H9 (cell line): Measurements from ENCODE around the gene SPINT1. TPM values are rescaled to one million over a fixed set of nuclear protein-coding genes. Genes with fewer than 3 reads are reported as not detected.

Experiments used
- DNase-seq: peaks from one replicate; pipeline ENCODE4 v3.0.0-alpha.2; 2017
- H2AFZ ChIP-seq: one replicate; pipeline ENCODE4 v1.6.1; 2013; ENCODE audit warnings: mild to moderate bottlenecking, low read length, control low read depth, moderate library complexity
- H2AK5ac ChIP-seq: 2 replicates; pipeline ENCODE4 v1.6.1; 2013; ENCODE audit warnings: low read length, control low read depth, mixed read lengths; ENCODE audit not compliant: insufficient read length
- H2BK120ac ChIP-seq: one replicate; pipeline ENCODE4 v1.6.1; 2013; ENCODE audit warnings: low read depth, mild to moderate bottlenecking, low read length, control low read depth, inconsistent platforms; ENCODE audit not compliant: poor library complexity, severe bottlenecking
- H2BK12ac ChIP-seq: 2 replicates; pipeline ENCODE4 v1.6.1; 2013; ENCODE audit warnings: low read length, control low read depth, mixed read lengths, low read depth; ENCODE audit not compliant: insufficient read length
- H2BK15ac ChIP-seq: 2 replicates; pipeline ENCODE4 v1.6.1; 2013; ENCODE audit warnings: low read depth, low read length, control low read depth
- H2BK20ac ChIP-seq: one replicate; pipeline ENCODE4 v1.6.1; 2013; ENCODE audit warnings: low read depth, mild to moderate bottlenecking, low read length, control low read depth, inconsistent platforms; ENCODE audit not compliant: poor library complexity, severe bottlenecking
- H2BK5ac ChIP-seq: 2 replicates; pipeline ENCODE4 v1.6.1; 2013; ENCODE audit warnings: low read length, control low read depth, mixed read lengths; ENCODE audit not compliant: insufficient read length
- H3K14ac ChIP-seq: 2 replicates; pipeline ENCODE4 v1.6.1; 2013; ENCODE audit warnings: low read length, control low read depth; ENCODE audit not compliant: insufficient read depth
- H3K18ac ChIP-seq: 2 replicates; pipeline ENCODE4 v1.6.1; 2013; ENCODE audit warnings: low read depth, mild to moderate bottlenecking, mixed read lengths, low read length, control low read depth; ENCODE audit not compliant: insufficient read length
- H3K23ac ChIP-seq: 2 replicates; pipeline ENCODE4 v1.6.1; 2013; ENCODE audit warnings: low read length, control low read depth, mixed read lengths, low read depth; ENCODE audit not compliant: insufficient read length
- H3K23me2 ChIP-seq: 2 replicates; pipeline ENCODE4 v1.6.1; 2013; ENCODE audit warnings: low read depth, mild to moderate bottlenecking, mixed read lengths, low read length, control low read depth; ENCODE audit not compliant: insufficient read length, poor library complexity, severe bottlenecking
- H3K27ac ChIP-seq: 2 replicates; pipeline ENCODE4 v1.5.1; 2013; ENCODE audit warnings: low read length, control low read depth, mixed read lengths, low read depth; ENCODE audit not compliant: insufficient read length
- H3K27me3 ChIP-seq: 2 replicates; pipeline ENCODE4 v1.6.1; 2013; ENCODE audit warnings: low read length, control low read depth, inconsistent platforms; ENCODE audit not compliant: insufficient read depth
- H3K4ac ChIP-seq: 2 replicates; pipeline ENCODE4 v1.6.1; 2013; ENCODE audit warnings: low read depth, mild to moderate bottlenecking, control low read depth, inconsistent platforms, low read length, moderate library complexity
- H3K4me1 ChIP-seq: 2 replicates; pipeline ENCODE4 v1.6.1; 2013; ENCODE audit warnings: low read length, control low read depth, inconsistent platforms; ENCODE audit not compliant: insufficient read depth
- H3K4me2 ChIP-seq: 2 replicates; pipeline ENCODE4 v1.6.1; 2013; ENCODE audit warnings: low read length, control low read depth, mixed read lengths; ENCODE audit not compliant: insufficient read length, insufficient read depth
- H3K56ac ChIP-seq: 2 replicates; pipeline ENCODE4 v1.6.1; 2013; ENCODE audit warnings: low read depth, mild to moderate bottlenecking, mixed read lengths, low read length, control low read depth; ENCODE audit not compliant: insufficient read length
- H3K79me1 ChIP-seq: 2 replicates; pipeline ENCODE4 v1.6.1; 2013; ENCODE audit warnings: low read depth, mild to moderate bottlenecking, moderate library complexity, low read length, control low read depth, inconsistent platforms; ENCODE audit not compliant: insufficient read depth, poor library complexity, severe bottlenecking
- H3K79me2 ChIP-seq: 2 replicates; pipeline ENCODE4 v1.6.1; 2013; ENCODE audit warnings: low read length, control low read depth, inconsistent platforms; ENCODE audit not compliant: insufficient read depth
- H3K9ac ChIP-seq: 2 replicates; pipeline ENCODE4 v1.6.1; 2013; ENCODE audit warnings: low read length, control low read depth, mixed read lengths; ENCODE audit not compliant: insufficient read length; ENCODE audit errors: extremely low read depth
- H3K9me3 ChIP-seq: one replicate; pipeline ENCODE4 v1.6.1; 2013; ENCODE audit warnings: low read depth, low read length, inconsistent platforms; ENCODE audit not compliant: control insufficient read depth
- H3T11ph ChIP-seq: one replicate; pipeline ENCODE4 v1.6.1; 2013; ENCODE audit warnings: mild to moderate bottlenecking, low read length, control low read depth, inconsistent platforms
- H4K20me1 ChIP-seq: one replicate; pipeline ENCODE4 v1.6.1; 2013; ENCODE audit not compliant: control insufficient read depth, insufficient read length, insufficient read depth
- H4K5ac ChIP-seq: 2 replicates; pipeline ENCODE4 v1.6.1; 2013; ENCODE audit warnings: low read depth, mild to moderate bottlenecking, mixed read lengths, low read length, control low read depth; ENCODE audit not compliant: insufficient read length
- H4K8ac ChIP-seq: replicated peaks from 2 replicates; pipeline ENCODE4 v1.6.1; 2013; ENCODE audit warnings: low read length, control low read depth, mixed read lengths, low read depth; ENCODE audit not compliant: insufficient read length
- H4K91ac ChIP-seq: 2 replicates; pipeline ENCODE4 v1.6.1; 2013; ENCODE audit warnings: low read depth, mild to moderate bottlenecking, moderate library complexity, mixed read lengths, low read length, control low read depth; ENCODE audit not compliant: insufficient read length
- H3K27ac Mint-ChIP-seq, 3 experiments: 2 replicates in 2 of 3; 3 replicates in 1 of 3; pipeline ENCODE4 v1.8.0; 2020 to 2021; ENCODE audit warnings: mixed read lengths in 3 of 3, mild to moderate bottlenecking in 1 of 3, moderate library complexity in 1 of 3
- H3K27me3 Mint-ChIP-seq: 2 replicates; pipeline ENCODE4 v1.8.0; 2021; ENCODE audit warnings: low read depth, mild to moderate bottlenecking, moderate library complexity, mixed read lengths
- H3K36me3 Mint-ChIP-seq, 3 experiments: 2 replicates in 2 of 3; 3 replicates in 1 of 3; pipeline ENCODE4 v1.8.0; 2020 to 2021; ENCODE audit warnings: low read depth in 3 of 3, mixed read lengths in 3 of 3; ENCODE audit not compliant: insufficient read depth in 1 of 3
- H3K4me1 Mint-ChIP-seq, 2 experiments: 2 replicates each; pipeline ENCODE4 v1.8.0; 2020; ENCODE audit warnings: mixed read lengths in 2 of 2
- H3K4me3 Mint-ChIP-seq, 2 experiments: 2 replicates in 1 of 2; 3 replicates in 1 of 2; pipeline ENCODE4 v1.8.0; 2020 to 2021; ENCODE audit warnings: mild to moderate bottlenecking in 2 of 2, mixed read lengths in 2 of 2, moderate library complexity in 1 of 2
- H3K9me3 Mint-ChIP-seq, 2 experiments: 2 replicates in 1 of 2; 3 replicates in 1 of 2; pipeline ENCODE4 v1.8.0; 2020; ENCODE audit warnings: mild to moderate bottlenecking in 2 of 2, mixed read lengths in 2 of 2, moderate library complexity in 1 of 2
- WGBS: extraction: QIAGEN DNeasy Blood & Tissue Kit; methylation state at CpG from one replicate; pipeline ENCODE4 v1.1.7; 2013; ENCODE audit warnings: missing lambda C conversion rate, low lambda C conversion rate, mixed read lengths; ENCODE audit not compliant: insufficient read length; ENCODE audit errors: extremely low coverage; 5-methylcytosine and 5-hydroxymethylcytosine counted together
- total RNA-seq: library from RNA; stranded (reverse); gene quantifications from 2 replicates; pipeline ENCODE4 v1.2.1, GENCODE V29; 2021
- TF ChIP-seq, protein P1 (sequence below): fragments of 200-600 bp; sonication (generic); conservative IDR thresholded peaks from 3 replicates; pipeline ENCODE4 v1.8.0; 2021; ENCODE audit warnings: antibody characterized with exemption, mild to moderate bottlenecking

SPINT1 gene
- total RNA-seq, 1 experiment from 2014 or later = 130 TPM

DNA sequence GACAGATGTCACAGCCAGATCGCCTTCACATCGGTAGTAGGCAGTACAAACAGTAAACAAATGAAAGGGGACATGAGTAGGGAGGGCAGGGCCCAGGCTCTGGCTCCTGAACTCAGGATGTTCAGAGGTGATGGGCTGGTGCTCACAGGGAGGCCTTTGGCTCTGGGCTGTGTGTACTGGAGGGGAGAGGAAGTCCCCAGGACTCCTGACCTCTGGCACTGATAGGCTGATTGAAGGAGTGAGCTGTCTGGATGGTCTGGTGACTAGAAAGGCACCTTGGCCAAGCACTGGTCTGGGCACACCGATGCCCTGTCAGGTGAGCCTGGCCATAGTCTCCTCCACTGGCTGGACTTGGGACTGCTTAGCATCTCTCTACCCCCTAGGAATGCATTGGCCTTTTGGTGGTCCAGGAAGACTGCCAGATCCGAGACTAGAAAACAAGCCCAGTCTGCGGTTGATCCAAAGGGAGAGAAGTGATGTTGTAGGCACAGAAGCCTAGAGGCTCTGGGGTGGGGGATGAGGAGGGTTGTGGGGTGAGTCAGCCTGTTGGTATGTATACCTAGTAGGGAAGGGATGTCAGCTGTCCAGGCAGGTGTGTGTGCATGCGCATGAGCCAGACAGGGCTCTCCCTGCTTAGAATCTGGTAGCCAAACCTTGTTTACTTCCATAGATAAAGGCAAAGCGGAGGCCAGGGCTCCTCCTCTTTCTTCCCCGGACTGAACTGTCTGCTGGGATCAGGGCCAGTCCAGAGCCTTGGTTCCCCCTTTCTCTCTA, 1.9 kb downstream of the SPINT1 start:
- no peak overlapping the region for H3K56ac ChIP-seq
- peak; percentile 63 for DNase-seq
- H4K5ac ChIP-seq = no peak overlapping the region
- no peak overlapping the region; the same call in 1 of the 2 replicates for H3K14ac ChIP-seq
- no peak overlapping the region for H3T11ph ChIP-seq
- peaks cover 19 to 47% (median 39%) of the 10 kb centered on the region in 3 experiments for H3K36me3 Mint-ChIP-seq
- peaks cover 8% of the 10 kb centered on the region; the same call in 1 of the 2 replicates for H3K79me2 ChIP-seq
- peak overlapping the region; percentile 94 for H3K4me3 Mint-ChIP-seq
- H2BK20ac ChIP-seq = no peak overlapping the region
- no peak overlapping the region for H3K4ac ChIP-seq
- H3K79me1 ChIP-seq = peaks cover 5% of the 10 kb centered on the region
- peaks cover 17% of the 10 kb centered on the region for H3K4me1 ChIP-seq
- H2BK5ac ChIP-seq = no peak overlapping the region
- H4K91ac ChIP-seq = no peak overlapping the region
- H3K4me2 ChIP-seq = peak overlapping the region; percentile 95
- WGBS = no CpG with 5 or more reads among the region's 8 CpGs
- H3K23ac ChIP-seq = no peak overlapping the region
- H2BK12ac ChIP-seq = no peak overlapping the region
- H3K9me3 ChIP-seq = no peaks in the 10 kb centered on the region
- no peak overlapping the region for H2BK15ac ChIP-seq
- peak overlapping the region; percentile 18 for H3K9ac ChIP-seq
- TF ChIP-seq, protein P1, sequence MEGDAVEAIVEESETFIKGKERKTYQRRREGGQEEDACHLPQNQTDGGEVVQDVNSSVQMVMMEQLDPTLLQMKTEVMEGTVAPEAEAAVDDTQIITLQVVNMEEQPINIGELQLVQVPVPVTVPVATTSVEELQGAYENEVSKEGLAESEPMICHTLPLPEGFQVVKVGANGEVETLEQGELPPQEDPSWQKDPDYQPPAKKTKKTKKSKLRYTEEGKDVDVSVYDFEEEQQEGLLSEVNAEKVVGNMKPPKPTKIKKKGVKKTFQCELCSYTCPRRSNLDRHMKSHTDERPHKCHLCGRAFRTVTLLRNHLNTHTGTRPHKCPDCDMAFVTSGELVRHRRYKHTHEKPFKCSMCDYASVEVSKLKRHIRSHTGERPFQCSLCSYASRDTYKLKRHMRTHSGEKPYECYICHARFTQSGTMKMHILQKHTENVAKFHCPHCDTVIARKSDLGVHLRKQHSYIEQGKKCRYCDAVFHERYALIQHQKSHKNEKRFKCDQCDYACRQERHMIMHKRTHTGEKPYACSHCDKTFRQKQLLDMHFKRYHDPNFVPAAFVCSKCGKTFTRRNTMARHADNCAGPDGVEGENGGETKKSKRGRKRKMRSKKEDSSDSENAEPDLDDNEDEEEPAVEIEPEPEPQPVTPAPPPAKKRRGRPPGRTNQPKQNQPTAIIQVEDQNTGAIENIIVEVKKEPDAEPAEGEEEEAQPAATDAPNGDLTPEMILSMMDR = no peak
- no peaks in the 10 kb centered on the region for H3K9me3 Mint-ChIP-seq
- H4K20me1 ChIP-seq = no peaks in the 10 kb centered on the region
- no peak overlapping the region for H2BK120ac ChIP-seq
- peaks cover 11% of the 10 kb centered on the region for H3K23me2 ChIP-seq
- H3K27me3 Mint-ChIP-seq = peaks cover 4% of the 10 kb centered on the region
- H3K18ac ChIP-seq = no peak overlapping the region
- peak overlapping the region in 2 of 3 experiments; percentile 35 to 85; a peak in 1 of 7 replicates for H3K27ac Mint-ChIP-seq
- H3K4me1 Mint-ChIP-seq = peaks cover 41% of the 10 kb centered on the region in 2 experiments
- no peaks in the 10 kb centered on the region for H3K27me3 ChIP-seq
- H4K8ac ChIP-seq = no peak overlapping the region
- H3K27ac ChIP-seq = no peak overlapping the region
- H2AFZ ChIP-seq = no peak overlapping the region
- H2AK5ac ChIP-seq = no peak overlapping the region
